ENCODE results near the gene HOXC4. TPM values are rescaled to one million over a fixed set of nuclear protein-coding genes. Genes with fewer than 3 reads are reported as not detected.

The HOXC4 gene
- total and polyA plus RNA-seq, 2 donors (not counting 3 experiments of a cell fraction or from before 2014, with no cell fraction given), result 0.06 to 0.58 TPM

DNA sequence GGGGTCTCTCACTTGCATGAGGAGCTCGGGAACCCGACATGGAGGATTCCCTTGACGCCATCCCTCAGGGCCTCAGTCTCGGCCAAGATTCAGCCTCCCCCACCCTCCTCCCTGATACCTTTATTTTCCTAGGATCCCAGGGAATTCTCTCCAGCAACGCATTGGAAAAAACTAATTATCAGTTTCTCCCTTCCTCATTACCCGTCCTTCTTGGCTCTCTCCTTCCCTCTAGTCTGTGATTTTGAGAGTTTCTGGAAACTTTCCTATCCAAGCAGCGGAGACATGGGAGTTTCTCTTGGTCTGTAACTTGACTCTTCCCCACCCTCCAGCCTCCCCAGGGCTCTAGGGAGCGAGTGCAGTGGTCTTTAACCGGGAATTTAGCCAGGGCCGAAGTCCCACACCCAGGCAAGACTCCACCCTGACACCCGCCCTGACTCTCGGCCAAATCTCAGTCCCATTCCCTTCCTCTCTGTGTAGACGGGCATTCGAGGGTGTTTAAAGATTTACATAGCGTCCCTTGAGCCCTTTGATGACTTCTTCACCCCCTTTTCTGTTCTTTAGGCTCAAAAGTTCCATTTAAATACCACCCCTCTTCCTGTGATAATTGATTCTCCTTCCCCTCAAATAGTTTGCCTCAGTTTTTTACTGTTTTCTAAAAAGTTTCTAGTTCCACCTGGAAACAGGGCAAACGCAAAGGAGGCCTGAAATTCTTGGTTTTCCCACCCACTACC, 14.1 kb upstream of the HOXC4 start:
- BruUV-seq (replicated peaks), result no TSS peak
- intact Hi-C loops (cut with micrococcal nuclease), result no loop called here
- H2AFZ ChIP-seq (ENCODE audit: low read depth, low read length), result no peak overlapping the region
- H3K79me2 ChIP-seq (ENCODE audit: control insufficient read depth, insufficient read depth, low read length), result no peaks in the 10 kb centered on the region
- ChIA-PET CTCF (no interaction called here), POLR2A (no interaction called here)
- H3K4me1 ChIP-seq (ENCODE audit: control insufficient read depth, extremely low read depth, insufficient read depth, low read length), result no peaks in the 10 kb centered on the region
- H4K20me1 ChIP-seq (replicated peaks; ENCODE audit: control insufficient read depth, extremely low read depth, insufficient read depth, low read length), result no peaks in the 10 kb centered on the region
- no peak overlapping the region for H3K27ac ChIP-seq (ENCODE audit: insufficient read depth, low read depth, low read length)
- H3K4me3 ChIP-seq (replicated peaks in 1 of 3; ENCODE audit: insufficient read depth in 1 of 3, low read depth in 1 of 3, low read length in 3 of 3), result no peak overlapping the region
- H3K9me3 ChIP-seq (replicated peaks; ENCODE audit: control insufficient read depth, insufficient read depth, low read length), result no peaks in the 10 kb centered on the region
- H3K9me1 ChIP-seq (replicated peaks; ENCODE audit: control insufficient read depth, extremely low read depth, insufficient read depth, low read length), result no peaks in the 10 kb centered on the region
- H3K36me3 ChIP-seq (ENCODE audit: control insufficient read depth in 2 of 2, extremely low read depth in 1 of 2, insufficient read depth in 2 of 2, low read length in 2 of 2), result no peaks in the 10 kb centered on the region
- dilution Hi-C loops (cut with MboI; ENCODE audit: extremely low pct_ligation_motif_present, low sequenced_read_pairs), result no loop called here
- FAIRE-seq, result no peak
- no peak overlapping the region for H3K4me2 ChIP-seq (ENCODE audit: insufficient read depth, low read length)
- peaks cover 73 to 80% of the 10 kb centered on the region in 2 experiments for H3K27me3 ChIP-seq (ENCODE audit: control insufficient read depth in 2 of 2, insufficient read depth in 2 of 2, low read length in 2 of 2)
- no peak for TF ChIP-seq MYC (IDR thresholded peaks at IDR 0.05; ENCODE audit: low read depth, low read length)
- peak; percentile 21 for TF ChIP-seq EZH2 (IDR thresholded peaks at IDR 0.05; ENCODE audit: borderline replicate concordance, low read depth, low read length, severe bottlenecking)
- no peak overlapping the region for H3K9ac ChIP-seq (replicated peaks; ENCODE audit: extremely low read depth, insufficient read depth, low read length)
- DNase-seq (ENCODE audit: low read depth, low spot score), result no peak

DNA sequence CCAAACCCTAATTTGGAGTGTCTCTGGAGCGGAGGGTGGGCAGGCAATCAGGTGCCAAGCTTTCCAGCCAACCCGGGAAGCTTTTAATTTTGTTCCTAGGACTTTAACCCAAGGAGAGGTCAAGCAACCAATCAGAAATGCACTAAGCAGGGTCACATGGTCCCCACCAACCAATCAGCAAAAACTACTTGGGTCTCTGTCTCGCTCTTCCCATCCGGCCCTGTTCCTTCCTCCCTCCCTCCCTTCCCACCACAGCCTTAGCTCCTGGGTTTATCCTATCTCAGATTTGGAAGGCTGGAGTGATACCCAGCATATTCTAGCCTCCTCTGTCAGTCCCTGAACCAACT, 13.5 kb upstream of the HOXC4 start:
- no peak for FAIRE-seq
- intact Hi-C loops (cut with micrococcal nuclease), result no loop called here
- Histone ChIP-seq H3K36me3 (ENCODE audit: control insufficient read depth in 2 of 2, extremely low read depth in 1 of 2, insufficient read depth in 2 of 2, low read length in 2 of 2) (no peaks in the 10 kb centered on the region), H3K9ac (replicated peaks; ENCODE audit: extremely low read depth, insufficient read depth, low read length) (no peak overlapping the region), H3K4me2 (ENCODE audit: insufficient read depth, low read length) (no peak overlapping the region), H3K27me3 (ENCODE audit: control insufficient read depth in 2 of 2, insufficient read depth in 2 of 2, low read length in 2 of 2) (peaks cover 72 to 79% of the 10 kb centered on the region in 2 experiments), H3K4me3 (replicated peaks in 1 of 3; ENCODE audit: insufficient read depth in 1 of 3, low read depth in 1 of 3, low read length in 3 of 3) (no peak overlapping the region), H3K9me1 (replicated peaks; ENCODE audit: control insufficient read depth, extremely low read depth, insufficient read depth, low read length) (no peaks in the 10 kb centered on the region), H2AFZ (ENCODE audit: low read depth, low read length) (no peak overlapping the region), H3K9me3 (replicated peaks; ENCODE audit: control insufficient read depth, insufficient read depth, low read length) (no peaks in the 10 kb centered on the region), H3K79me2 (ENCODE audit: control insufficient read depth, insufficient read depth, low read length) (no peaks in the 10 kb centered on the region), H4K20me1 (replicated peaks; ENCODE audit: control insufficient read depth, extremely low read depth, insufficient read depth, low read length) (no peaks in the 10 kb centered on the region), H3K4me1 (ENCODE audit: control insufficient read depth, extremely low read depth, insufficient read depth, low read length) (no peaks in the 10 kb centered on the region), H3K27ac (ENCODE audit: insufficient read depth, low read depth, low read length) (no peak overlapping the region)
- CTCF ChIA-PET, result interaction anchor here (1.7 kb wide), 1 partner anchor 8 kb away, joined by 19 read pairs; the partner anchor contains the start of gene HOXC5
- dilution Hi-C loops (cut with MboI; ENCODE audit: extremely low pct_ligation_motif_present, low sequenced_read_pairs), result no loop called here
- no peak for DNase-seq (ENCODE audit: low read depth, low spot score)
- BruUV-seq (replicated peaks), result no TSS peak
- POLR2A ChIA-PET, result no interaction called here
- TF ChIP-seq FOS (IDR thresholded peaks at IDR 0.05; ENCODE audit: borderline replicate concordance, insufficient read depth, low read length), result no peak
- TF ChIP-seq, protein P1, sequence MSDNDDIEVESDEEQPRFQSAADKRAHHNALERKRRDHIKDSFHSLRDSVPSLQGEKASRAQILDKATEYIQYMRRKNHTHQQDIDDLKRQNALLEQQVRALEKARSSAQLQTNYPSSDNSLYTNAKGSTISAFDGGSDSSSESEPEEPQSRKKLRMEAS (IDR thresholded peaks at IDR 0.05; ENCODE audit: insufficient read depth, insufficient read length), result no peak
- TF ChIP-seq, protein P2, sequence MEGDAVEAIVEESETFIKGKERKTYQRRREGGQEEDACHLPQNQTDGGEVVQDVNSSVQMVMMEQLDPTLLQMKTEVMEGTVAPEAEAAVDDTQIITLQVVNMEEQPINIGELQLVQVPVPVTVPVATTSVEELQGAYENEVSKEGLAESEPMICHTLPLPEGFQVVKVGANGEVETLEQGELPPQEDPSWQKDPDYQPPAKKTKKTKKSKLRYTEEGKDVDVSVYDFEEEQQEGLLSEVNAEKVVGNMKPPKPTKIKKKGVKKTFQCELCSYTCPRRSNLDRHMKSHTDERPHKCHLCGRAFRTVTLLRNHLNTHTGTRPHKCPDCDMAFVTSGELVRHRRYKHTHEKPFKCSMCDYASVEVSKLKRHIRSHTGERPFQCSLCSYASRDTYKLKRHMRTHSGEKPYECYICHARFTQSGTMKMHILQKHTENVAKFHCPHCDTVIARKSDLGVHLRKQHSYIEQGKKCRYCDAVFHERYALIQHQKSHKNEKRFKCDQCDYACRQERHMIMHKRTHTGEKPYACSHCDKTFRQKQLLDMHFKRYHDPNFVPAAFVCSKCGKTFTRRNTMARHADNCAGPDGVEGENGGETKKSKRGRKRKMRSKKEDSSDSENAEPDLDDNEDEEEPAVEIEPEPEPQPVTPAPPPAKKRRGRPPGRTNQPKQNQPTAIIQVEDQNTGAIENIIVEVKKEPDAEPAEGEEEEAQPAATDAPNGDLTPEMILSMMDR (IDR thresholded peaks at IDR 0.05; ENCODE audit: extremely low read depth in 1 of 2, insufficient read depth in 1 of 2, low read depth in 1 of 2, low read length in 2 of 2), result no peak
